GM12864 (cell line): ENCODE measurements around the gene GCH1.
A peak's percentile ranks its signal among the peaks of the same experiment; 100 is the strongest.

Experiments
- DNase-seq: peaks from one replicate; pipeline ENCODE4 v3.0.0-alpha.2; 2011; ENCODE audit warnings: low read depth
- H3K4me3 ChIP-seq: 2 replicates; pipeline ENCODE4 v1.5.1; 2011; ENCODE audit warnings: mild to moderate bottlenecking, low read depth, low read length, control low read depth
- TF ChIP-seq, protein P1 (sequence below): IDR thresholded peaks from 2 replicates; pipeline ENCODE4 v1.5.1; 2011; ENCODE audit warnings: low read depth, mild to moderate bottlenecking, moderate library complexity, low read length, control low read depth, inconsistent platforms; ENCODE audit errors: missing control alignments

The GCH1 gene

DNA sequence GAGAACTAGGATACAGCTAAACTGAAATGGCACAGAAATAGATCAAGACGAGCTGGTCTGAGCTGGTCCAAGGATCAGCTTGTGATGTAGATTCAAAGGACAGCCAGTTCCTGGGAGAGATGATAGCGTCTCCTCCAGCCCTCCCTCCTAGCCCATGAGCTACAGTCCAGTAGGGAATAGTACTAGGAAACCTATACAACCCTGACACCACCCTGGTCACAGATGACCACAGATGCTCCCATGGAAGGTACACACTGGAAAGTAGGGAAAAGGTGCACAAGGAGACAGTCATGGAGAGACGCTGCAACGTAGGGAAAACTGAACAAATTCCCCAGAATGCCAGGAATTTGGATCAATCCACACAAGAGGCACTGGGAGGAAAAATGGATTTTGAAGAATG is 6.9 kb downstream of the GCH1 start:
- TF ChIP-seq, protein P1, sequence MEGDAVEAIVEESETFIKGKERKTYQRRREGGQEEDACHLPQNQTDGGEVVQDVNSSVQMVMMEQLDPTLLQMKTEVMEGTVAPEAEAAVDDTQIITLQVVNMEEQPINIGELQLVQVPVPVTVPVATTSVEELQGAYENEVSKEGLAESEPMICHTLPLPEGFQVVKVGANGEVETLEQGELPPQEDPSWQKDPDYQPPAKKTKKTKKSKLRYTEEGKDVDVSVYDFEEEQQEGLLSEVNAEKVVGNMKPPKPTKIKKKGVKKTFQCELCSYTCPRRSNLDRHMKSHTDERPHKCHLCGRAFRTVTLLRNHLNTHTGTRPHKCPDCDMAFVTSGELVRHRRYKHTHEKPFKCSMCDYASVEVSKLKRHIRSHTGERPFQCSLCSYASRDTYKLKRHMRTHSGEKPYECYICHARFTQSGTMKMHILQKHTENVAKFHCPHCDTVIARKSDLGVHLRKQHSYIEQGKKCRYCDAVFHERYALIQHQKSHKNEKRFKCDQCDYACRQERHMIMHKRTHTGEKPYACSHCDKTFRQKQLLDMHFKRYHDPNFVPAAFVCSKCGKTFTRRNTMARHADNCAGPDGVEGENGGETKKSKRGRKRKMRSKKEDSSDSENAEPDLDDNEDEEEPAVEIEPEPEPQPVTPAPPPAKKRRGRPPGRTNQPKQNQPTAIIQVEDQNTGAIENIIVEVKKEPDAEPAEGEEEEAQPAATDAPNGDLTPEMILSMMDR, result no peak
- no peak for DNase-seq
- H3K4me3 ChIP-seq, result no peak overlapping the region

GRCh38 chr14:54894995-54895394 is 7.6 kb downstream of the GCH1 start:
- TF ChIP-seq, protein P1, result no peak
- H3K4me3 ChIP-seq, result no peak overlapping the region
- DNase-seq, result no peak

DNA sequence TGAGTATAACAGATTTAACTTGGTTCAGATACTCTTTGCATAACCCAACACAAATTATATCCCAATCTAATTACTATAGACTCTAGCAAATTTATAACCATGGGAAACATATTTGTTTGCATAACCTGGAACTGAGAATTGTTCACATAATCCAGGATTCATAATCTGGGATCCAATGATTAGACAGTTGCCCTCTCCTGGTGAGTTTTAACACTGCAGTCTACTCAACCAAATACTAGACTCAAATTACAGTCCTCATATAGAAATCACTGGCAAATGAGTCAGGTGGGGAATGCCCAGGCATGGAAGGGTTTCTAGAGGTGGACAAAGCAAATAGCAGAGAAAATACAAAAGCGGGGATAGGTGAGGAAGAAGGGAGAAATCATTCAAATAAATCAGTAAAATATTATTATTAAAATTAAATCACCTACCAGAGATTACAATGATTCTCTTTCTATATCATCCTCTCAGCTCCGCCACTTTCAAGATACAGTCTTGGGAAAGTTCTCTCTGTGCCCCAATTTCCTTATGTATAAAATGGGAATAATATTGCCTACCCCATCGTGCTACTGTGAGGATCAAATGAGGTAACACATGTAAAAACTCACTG is 9.4 kb downstream of the GCH1 start:
- no peak for DNase-seq
- TF ChIP-seq, protein P1, result peak; percentile 69

GRCh38 chr14:54891471-54892245 is 11.0 kb downstream of the GCH1 start:
- TF ChIP-seq, protein P1, result no peak
- H3K4me3 ChIP-seq, result no peak overlapping the region
- no peak for DNase-seq

More for the DNA sequence above, 9.4 kb downstream of the GCH1 start:
- H3K4me3 ChIP-seq, result no peak overlapping the region

GRCh38 chr14:54890788-54891187 is 11.8 kb downstream of the GCH1 start:
- TF ChIP-seq, protein P1, result no peak

GRCh38 chr14:54889919-54890318 is 12.7 kb downstream of the GCH1 start:
- no peak overlapping the region for H3K4me3 ChIP-seq
- no peak for DNase-seq
- TF ChIP-seq, protein P1, result no peak

More at GRCh38 chr14:54890788-54891187, 11.8 kb downstream of the GCH1 start:
- H3K4me3 ChIP-seq, result no peak overlapping the region
- DNase-seq, result peak; percentile 69
